Stimulated activated CD8-positive, alpha-beta memory T cell treated with anti-CD3 and anti-CD28 coated beads, Interleukin-2, amount 100 ng/mL, for 1 hour (primary cell): ENCODE measurements around the gene PCED1A.
A peak's percentile ranks its signal among the peaks of the same experiment; 100 is the strongest.

ENCODE experiments used
- DNase-seq, 2 donors: peaks; one replicate each; pipeline ENCODE4 v3.0.0-alpha.2; 2020; ENCODE audit warnings: low read depth in 2 of 2

Gene PCED1A, protein sequence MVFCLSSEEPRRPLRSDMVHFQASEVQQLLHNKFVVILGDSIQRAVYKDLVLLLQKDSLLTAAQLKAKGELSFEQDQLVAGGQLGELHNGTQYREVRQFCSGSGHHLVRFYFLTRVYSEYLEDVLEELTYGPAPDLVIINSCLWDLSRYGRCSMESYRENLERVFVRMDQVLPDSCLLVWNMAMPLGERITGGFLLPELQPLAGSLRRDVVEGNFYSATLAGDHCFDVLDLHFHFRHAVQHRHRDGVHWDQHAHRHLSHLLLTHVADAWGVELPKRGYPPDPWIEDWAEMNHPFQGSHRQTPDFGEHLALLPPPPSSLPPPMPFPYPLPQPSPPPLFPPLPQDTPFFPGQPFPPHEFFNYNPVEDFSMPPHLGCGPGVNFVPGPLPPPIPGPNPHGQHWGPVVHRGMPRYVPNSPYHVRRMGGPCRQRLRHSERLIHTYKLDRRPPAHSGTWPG

DNA sequence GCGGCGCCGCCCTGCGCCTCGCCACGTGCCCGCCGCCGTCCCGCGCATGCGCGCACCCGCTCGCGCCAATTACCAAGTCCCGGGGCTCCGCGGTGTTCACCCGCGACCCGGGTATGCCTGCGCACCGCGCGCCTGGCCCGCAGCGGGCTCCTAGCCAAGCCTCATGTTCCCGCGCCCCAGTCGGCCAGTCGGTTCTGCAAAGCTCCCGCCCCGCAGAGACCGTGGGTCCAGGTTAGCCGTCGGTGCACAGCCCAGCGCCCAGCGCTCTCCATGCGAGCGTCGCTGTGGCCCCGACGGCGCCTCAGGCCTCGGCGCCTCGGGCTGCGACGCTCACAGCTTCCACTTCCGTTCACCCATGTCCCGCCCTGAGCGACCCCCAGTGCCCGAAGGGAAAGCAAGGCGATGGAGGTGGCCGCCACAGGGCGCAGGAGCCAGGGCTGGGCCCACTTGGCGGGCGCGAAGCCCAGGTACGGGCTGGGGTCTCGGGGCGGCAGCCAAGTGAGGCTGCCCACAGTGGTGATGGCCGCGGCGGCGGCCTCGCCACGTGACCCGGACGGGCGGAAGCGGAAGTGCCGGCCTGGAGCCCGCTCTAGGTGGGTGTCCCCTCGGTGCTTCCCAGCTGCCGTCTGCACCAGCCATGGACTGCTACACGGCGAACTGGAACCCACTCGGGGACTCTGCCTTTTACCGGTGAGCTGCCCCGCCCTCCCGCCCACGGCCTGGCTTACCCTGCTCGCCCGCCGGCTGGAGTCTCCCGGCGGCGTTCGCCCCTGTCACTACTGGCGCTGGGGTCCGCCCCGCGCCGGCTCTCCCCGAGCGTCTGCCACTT, at the start of gene PCED1A, which contains the start of gene VPS16:
Gene PCED1A (minus strand): TSS at position 518 of the 829 bp plus-strand sequence. CDS start 743 bp downstream, outside the sequence.
Gene VPS16 (plus strand): TSS at position 608 of the 829 bp plus-strand sequence. CDS start 30 bp downstream, at position 638.
- DNase-seq: peak; percentile 78

DNA sequence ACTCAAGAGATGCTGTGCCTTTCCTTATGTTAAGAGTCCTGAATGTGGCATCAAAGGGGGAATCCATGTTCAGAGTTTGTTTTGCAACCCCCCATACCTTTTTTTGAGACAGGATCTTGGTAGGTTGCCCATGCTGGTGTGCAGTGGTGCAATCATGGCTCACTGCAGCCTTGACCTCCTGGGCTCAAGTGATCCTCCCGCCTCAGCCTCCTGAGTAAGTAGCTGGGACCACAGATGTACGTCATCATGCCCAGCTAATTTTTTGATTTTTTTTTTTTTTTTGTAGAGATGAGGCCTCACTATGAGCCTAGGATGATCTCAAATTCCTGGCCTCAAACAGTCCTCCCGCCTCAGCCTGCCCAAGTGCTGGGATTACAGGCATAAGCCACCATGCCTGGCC, 49.3 kb upstream of the PCED1A start:
- DNase-seq: no peak

DNA sequence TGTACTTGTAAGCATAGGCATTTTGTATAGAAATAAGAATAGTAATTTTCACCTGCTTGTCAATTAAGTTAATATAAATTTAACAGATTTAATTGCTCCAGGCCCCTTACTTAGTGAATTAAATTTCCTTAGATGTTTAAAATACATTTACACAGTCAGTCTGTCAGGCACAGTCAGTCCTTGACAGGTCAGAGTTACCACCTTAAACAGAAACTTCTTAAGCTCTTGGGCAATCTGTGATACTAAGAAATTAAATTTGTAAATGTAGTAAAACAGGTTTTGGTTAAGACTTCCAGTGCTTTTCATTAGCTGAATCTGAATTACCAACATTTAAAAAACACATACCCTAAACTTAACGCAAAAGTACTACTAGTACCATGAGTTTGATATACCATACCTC, 48.8 kb upstream of the PCED1A start:
- no peak for DNase-seq

DNA sequence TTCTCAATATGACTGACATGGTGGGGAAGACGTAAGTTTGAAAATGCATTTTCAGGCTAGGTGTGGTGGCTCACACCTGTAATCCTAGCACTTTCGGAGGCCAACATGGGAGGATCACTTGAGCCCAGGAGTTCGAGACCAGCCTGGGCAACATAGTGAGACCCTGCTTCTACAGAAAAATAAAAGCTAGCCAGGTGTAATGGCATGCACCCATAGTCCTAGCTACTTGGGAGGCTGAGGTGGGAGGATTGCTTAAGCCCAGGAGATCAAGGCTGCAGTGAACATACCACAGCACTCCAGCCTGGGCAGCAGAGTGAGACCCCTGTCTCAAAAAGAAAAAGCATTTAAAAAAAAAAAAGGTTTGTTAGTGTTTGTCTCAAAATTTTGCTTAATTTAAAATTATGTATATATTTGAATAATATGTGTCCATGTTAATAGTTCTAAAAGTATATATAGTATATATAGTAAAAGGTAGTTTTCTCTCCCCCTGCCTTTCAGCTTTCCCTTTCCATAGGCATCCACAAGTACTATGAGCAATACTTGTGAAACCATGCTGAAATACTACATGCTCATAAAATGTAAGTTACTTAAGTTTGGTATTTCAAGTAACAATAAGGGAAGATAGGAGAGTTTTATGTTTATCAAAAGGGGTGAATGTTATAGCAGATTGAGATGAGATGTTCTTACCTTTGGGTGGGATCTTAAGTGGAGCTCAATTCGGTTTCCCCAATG, 47.9 kb upstream of the PCED1A start:
- DNase-seq: no peak

DNA sequence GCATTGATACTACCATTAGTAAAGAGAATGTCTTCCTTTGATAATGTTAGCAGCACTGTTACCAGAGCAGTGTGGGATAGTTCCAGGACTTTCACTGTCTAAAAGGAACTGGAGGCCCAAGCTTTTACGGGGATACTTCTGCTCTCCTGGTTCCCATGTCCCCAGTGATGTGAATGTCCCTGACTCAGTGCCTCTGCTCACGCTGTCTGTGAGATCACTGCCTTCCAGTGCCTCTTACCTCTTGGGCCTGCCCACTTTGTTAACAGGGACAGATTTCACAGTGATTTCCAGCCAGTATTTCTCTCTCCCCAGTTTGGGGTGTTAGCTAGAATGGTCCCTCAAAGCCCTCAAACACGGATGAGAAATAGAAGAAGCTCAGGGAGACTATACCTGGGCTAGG, 47.3 kb upstream of the PCED1A start:
- no peak for DNase-seq

DNA sequence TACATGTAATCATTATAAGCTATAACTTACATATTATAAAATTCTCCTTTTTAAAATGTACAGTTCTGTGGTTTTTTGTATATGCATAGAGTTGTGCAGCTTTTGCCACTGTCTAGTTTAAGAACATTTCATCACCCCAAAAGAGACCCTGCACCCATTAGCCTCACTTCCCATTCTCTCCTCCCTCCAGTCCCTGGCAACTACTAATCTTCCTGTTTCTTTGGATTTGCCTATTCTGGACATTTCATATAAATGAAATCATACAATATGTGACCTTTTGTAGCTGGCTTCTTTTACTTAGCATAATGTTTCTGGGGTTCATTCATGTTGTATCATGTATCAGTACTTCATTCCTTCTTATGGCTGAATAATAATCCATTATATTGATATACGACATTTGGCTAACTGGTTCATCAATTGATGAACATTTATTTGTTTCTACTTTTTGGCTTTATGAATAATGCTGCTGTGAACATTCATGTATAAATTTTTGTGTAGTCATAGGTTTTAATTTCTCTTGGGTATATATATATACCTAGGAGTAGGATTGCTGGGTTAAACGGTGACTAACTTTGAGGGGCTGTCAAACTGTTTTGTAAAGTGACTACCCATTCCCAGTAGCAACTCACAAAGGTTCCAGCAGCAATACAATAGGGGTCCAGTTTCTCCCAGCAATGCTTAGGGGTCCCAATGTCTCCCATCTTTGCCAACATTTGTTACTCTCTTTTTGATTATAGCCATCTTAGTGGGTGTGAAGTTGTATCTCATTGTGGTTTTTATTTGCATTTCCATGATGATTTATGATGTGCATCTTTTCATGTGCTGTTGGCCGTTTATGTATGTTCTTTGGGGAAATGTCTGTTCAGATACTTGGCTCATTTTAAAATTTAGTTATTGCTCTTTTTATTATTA, 43.5 kb upstream of the PCED1A start:
- no peak for DNase-seq

DNA sequence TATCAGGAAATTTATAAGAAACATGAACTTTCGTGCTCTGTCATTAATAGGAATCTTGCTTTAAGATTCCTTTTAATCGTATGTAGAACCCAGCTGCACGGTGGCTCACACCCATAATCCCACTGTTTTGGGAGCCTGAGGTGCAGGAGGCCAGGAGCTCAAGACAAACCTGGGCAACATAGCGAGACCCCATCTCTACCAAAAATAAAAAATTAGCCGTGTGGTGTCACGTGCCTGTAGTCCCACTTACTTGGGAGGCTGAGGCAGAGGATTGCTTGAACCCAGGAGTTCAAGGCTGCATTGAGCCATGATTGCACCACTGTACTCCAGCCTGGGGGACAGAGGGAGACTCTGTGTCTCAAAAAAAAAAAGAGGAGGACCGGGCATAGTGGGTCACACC, 40.2 kb upstream of the PCED1A start:
- DNase-seq: no peak

DNA sequence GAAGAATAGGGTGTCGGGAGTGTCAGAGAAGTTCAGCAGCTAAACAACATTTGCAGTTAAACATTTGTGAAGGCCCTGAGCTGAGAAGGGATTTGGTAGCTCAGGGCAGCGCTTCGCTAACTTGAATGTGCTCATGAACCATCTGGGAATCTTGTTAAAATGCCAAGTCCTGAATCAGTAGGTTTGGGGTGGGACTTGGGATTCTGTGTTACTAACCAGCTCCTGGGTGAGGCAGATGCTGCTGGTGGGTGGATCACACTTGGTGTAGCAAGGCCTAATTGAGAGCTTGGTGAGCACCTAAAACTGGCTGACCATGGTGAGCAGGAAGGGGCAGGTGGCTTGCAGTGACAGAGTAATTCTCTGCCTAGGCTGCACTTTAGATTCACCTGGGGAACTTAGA, 38.7 kb upstream of the PCED1A start:
- no peak for DNase-seq

DNA sequence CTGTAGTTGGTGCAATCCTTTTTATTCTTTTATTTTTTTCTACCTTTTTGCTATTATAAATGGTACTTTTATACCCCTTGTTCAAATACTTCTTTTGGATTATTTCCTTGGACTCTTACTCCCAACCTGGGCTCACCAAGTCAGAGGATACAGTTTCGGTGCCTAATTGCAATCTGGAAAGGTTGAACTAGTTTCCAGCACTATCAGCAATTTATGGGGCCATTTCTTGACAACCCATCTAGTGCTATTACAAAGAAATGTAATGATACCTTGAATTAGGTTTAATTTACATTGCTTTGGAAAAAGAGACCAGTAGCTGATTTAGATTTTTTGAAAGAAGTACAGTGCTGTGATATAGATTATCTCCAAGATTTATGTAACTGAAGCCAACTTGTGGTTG, 38.1 kb upstream of the PCED1A start:
- no peak for DNase-seq

DNA sequence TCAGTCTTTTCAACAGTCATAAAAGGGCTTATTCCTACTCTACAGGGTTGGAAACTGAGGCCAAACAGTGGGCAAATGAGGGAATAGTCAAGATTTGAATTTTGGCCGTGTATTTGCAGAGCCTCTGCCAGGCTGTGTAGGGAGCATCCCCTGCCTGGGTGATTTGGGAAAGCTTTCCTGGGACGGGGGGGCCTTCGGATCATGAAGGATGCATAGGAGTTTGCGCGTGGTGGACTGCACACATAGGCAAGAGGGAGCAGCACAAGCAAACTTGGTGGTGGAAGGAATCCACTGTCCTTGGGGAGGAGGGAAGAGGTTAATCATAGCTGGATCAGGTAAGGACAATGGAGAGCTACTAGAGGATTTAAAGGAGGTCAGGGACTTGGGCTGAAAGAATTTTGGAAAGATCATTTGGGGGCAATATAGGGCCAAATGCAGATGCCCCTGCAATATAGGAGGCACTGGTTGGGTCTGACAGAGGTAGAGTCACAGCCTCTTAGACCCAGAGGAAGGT, 35.3 kb upstream of the PCED1A start:
- no peak for DNase-seq

DNA sequence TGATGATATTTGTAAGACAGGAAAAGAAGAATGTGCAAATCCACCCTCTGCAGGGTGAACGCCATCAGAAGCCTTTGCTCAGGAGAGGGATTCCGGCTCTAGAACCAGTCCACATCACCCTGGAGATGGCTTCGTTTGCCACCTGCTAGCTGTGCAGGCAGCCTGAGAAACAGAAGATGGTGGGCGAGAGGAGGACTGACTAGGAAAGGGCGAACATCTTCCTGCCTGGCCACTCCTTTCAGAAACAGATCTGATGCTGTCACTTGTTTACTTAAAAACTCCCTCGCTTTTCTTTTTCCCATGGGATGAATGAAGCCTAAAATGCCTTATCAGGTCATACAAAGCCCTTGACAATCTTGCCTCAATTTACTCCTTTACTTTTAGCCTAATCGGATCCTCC, 34.0 kb upstream of the PCED1A start:
- DNase-seq: no peak

DNA sequence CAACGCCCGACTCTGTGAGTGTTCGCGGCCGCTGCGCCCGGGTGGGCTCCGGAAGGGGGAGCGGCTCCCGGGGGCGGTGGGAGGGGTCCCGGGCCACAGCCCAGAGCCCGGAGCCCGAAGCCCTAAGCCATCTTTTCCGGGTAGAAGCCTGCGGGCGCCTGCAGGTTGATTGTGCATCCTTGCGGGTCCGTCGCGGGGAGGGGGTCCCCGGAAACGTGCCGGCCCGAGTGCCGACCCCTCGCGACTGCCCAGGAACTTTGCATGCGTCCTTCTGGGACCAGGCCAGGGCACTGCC, 33.2 kb upstream of the PCED1A start:
- peak in 1 of 2 donors; percentile 39 for DNase-seq

DNA sequence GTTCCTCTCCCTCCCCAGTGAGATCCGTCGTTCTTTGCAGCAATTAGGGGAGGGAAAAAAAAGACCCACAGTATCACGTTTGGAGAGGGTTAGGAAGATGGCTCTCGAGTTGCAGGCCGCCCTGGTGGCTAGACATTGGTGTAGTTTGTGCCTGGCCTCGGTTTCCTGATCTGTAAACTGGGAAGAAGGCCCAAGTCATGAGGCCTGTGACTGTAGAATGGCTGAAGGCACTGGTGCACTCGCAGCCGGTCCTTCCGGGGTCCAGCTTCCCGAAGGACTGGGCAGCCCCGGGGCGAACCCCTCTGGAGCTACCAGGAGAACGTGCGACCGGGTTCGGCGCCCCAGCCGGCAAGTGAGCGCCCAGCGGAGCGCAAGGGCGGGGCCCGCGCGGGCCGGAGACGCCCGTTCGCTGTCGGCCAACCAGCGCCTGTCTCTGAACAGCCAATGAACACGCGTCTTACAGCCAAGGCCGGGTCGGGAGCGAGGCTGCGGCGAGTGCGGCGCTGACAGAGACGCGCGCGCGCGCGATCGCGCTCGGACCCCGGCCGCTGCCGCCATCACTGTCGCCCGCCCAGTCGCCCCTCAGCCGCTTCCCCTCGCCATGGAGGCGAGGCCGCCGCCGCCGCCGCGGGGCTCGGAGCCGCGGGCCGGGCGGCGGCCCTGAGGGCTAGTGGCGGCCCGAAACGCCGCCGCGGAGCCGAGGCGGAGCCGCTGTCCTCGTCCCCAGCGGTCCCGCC, 32.7 kb upstream of the PCED1A start, which contains the start of gene PTPRA:
Gene PTPRA (plus strand): TSS at position 472 of the 737 bp plus-strand sequence. CDS start 90,797 bp downstream, outside the sequence.
- DNase-seq: peak; percentile 83 to 88

DNA sequence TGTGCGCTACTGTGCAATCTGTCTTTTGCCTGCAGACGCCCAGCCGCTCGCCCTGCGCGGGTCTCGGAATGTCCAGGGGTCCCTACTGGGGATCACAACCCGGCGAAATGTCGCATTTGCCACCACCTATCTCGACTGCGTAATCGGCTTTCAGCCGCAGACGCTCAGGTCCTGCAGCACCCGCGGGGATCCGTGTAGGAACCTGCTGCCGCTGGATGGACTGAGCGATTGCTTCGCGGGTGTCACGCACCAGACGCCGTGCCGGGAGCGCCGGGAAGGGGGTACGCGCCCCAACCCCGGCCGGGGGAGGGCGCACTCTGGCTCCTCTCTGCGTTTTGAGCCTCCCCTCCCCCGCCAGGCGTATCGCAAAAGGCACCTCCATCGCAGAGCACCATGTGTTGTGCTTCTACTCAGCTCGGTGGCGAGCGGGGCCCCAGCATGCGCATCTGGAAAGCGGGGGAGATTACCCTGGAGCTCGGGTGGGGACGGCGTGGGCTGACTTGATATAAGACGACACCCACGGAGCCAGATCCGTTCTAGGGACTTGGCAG, 32.1 kb upstream of the PCED1A start:
- DNase-seq: peak; percentile 36 to 55

DNA sequence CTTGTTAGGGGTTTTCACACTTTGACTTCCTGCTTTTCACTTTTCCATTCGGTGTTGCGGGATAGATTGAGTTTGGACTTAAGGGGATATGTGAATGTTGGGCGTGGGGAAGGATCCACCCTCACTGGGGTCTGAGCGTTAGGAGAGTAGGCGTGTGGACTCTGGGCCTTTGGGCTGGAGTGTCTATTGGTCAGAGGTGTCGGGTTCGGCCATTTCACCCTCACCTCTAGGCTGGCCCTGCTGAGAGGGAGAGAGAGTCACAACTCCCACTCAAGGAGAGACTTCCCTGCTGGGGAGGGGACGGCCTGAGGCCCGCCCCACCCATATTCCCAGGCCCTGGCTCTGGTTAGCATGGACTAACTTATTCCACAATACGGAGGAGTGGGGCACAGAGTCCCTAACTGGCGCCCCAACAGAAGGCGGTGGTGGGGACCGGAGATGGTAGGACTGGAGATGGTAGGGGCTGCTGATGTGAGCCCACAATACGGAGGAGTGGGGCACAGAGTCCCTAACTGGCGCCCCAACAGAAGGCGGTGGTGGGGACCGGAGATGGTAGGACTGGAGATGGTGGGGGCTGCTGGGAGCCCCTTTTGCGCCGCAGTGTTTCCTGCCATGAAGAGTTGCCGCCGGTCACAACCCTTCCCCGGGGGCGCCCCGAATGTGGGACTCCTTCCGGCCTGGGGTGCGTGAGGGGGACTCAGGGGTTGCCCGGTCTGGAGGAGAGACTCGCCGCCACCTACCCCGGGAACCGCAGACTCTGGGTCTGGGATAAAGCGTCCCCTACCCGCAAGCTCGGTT, 31.4 kb upstream of the PCED1A start:
- DNase-seq: no peak

DNA sequence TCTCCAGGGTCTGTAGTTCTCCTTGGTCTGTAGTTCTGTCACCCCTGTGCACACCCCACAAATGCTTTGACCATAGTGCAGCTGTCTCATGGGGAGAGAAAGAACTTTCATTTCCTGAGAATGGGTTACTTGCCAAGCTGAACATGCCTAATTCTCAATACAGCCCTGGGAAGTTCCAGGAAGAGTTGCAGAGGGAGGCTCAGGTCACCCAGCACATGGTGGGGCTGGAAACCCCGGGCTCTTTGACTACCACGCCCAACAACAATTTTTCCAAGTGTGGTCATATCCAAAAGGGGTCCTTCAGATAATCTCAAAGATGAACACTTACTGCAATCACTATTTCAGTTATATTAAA, 30.6 kb upstream of the PCED1A start:
- no peak for DNase-seq

DNA sequence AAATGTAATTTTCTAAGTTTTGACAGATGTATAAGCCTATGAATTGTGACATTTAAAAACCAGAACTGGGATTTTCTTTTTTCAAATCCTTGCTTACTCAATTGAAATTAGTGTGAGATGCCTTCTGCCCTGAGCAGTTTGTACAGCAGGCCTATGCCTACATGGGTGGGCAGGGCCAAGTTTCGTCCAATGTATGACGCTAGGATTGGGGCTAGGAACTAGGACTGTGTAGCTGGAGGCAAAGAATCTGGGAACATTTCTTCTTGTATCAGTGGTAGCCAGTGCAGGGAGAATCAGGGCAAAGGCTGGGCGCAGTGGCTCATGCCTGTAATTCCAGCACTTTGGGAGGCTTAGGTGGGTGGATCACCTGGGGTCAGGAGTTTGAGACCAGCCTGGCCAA, 28.9 kb upstream of the PCED1A start:
- no peak for DNase-seq

DNA sequence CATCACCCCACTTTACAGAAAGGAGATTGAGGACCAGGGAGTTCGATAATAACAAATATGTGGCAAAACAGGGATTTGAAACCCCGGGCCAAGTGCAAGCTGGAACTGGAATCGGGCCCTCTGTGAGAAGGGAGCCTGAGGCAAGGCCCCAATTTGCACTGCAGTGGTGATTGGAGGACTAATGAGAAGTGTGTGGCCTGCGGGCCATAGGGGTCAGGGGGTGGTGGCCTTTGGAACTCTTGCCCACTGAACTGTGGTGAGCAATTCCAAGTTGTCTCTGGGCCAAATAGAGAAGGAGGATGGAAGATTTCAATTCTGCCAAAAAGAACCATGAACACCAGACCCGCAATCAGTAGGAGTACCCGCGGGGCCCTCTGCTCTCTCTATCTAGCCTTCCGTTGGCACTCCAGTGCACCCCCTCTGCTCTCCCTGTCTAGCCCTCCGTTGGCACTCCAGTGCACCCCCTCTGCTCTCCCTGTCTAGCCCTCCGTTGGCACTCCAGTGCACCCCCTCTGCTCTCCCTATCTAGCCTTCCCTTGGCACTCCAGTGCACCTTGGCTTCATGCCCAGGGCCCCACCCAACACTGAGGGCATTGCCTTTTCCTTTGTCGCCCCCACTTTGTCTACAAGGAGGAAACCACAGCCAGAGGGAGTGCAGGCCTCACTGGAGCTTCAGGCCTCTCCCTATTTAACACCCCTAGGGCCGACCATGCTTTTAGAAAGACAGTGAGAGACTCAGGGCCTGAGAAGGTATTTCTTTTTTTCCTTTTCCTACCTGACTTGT, 26.8 kb upstream of the PCED1A start:
- no peak for DNase-seq
